ENCODE results near the gene MRPL12. TPM values are rescaled to one million over a fixed set of nuclear protein-coding genes. Genes with fewer than 3 reads are reported as not detected.
A peak's percentile ranks its signal among the peaks of the same experiment; 100 is the strongest.

The MRPL12 gene
- total RNA-seq, 1 donor from 2014 or later, result 38.7 TPM

- peaks cover 24% of the 10 kb centered on the region for H3K36me3 Mint-ChIP-seq (ENCODE audit: low read depth)
- no peak for DNase-seq (ENCODE audit: low spot score)
- H3K27me3 Mint-ChIP-seq (ENCODE audit: low read depth), result no peaks in the 10 kb centered on the region
- peaks cover 7% of the 10 kb centered on the region for H3K4me1 Mint-ChIP-seq (ENCODE audit: low read depth)
- TF ChIP-seq CTCF (IDR thresholded peaks at IDR 0.05), result no peak
- no peak overlapping the region for H3K4me3 Mint-ChIP-seq (ENCODE audit: unreplicated experiment)
- H3K9me3 Mint-ChIP-seq (ENCODE audit: low read depth), result no peaks in the 10 kb centered on the region
- H3K27ac Mint-ChIP-seq (ENCODE audit: unreplicated experiment), result no peak overlapping the region
Observed at GRCh38 chr17:81696218-81696941, 6.8 kb upstream of the MRPL12 start.

- H3K27ac Mint-ChIP-seq (ENCODE audit: unreplicated experiment), result no peak overlapping the region
- no peak for DNase-seq (ENCODE audit: low spot score)
- peaks cover 17% of the 10 kb centered on the region for H3K4me1 Mint-ChIP-seq (ENCODE audit: low read depth)
- no peak for TF ChIP-seq CTCF (IDR thresholded peaks at IDR 0.05)
- H3K27me3 Mint-ChIP-seq (ENCODE audit: low read depth), result no peaks in the 10 kb centered on the region
- no peak overlapping the region for H3K4me3 Mint-ChIP-seq (ENCODE audit: unreplicated experiment)
- H3K36me3 Mint-ChIP-seq (ENCODE audit: low read depth), result peaks cover 16% of the 10 kb centered on the region
- no peaks in the 10 kb centered on the region for H3K9me3 Mint-ChIP-seq (ENCODE audit: low read depth)
Observed at GRCh38 chr17:81697261-81698044, 5.7 kb upstream of the MRPL12 start.

- Mint-ChIP-seq H3K9me3 (ENCODE audit: low read depth) (no peaks in the 10 kb centered on the region), H3K4me1 (ENCODE audit: low read depth) (peaks cover 28% of the 10 kb centered on the region), H3K4me3 (ENCODE audit: unreplicated experiment) (no peak overlapping the region), H3K27me3 (ENCODE audit: low read depth) (no peaks in the 10 kb centered on the region), H3K36me3 (ENCODE audit: low read depth) (peaks cover 18% of the 10 kb centered on the region), H3K27ac (ENCODE audit: unreplicated experiment) (peak overlapping the region; percentile 95)
- TF ChIP-seq CTCF (IDR thresholded peaks at IDR 0.05), result no peak
- DNase-seq (ENCODE audit: low spot score), result no peak
Observed at GRCh38 chr17:81700353-81701287, 2.5 kb upstream of the MRPL12 start.

- Mint-ChIP-seq H3K9me3 (ENCODE audit: low read depth) (no peaks in the 10 kb centered on the region), H3K4me3 (ENCODE audit: unreplicated experiment) (peak overlapping the region; percentile 95), H3K36me3 (ENCODE audit: low read depth) (peaks cover 22% of the 10 kb centered on the region), H3K4me1 (ENCODE audit: low read depth) (peaks cover 28% of the 10 kb centered on the region), H3K27ac (ENCODE audit: unreplicated experiment) (peak overlapping the region; percentile 95), H3K27me3 (ENCODE audit: low read depth) (no peaks in the 10 kb centered on the region)
- peak; percentile 18 for TF ChIP-seq CTCF (IDR thresholded peaks at IDR 0.05)
- no peak for DNase-seq (ENCODE audit: low spot score)
Observed at GRCh38 chr17:81701288-81702071, 1.7 kb upstream of the MRPL12 start.
